LNCaP clone FGC (cell line): ENCODE results near the gene HSPA9.

Experiments
- DNase-seq: peaks from one replicate; pipeline ENCODE4 v3.0.0-alpha.2; 2011; ENCODE audit warnings: low read depth
- H3K4me3 ChIP-seq: 2 replicates; pipeline ENCODE4 v1.5.1; 2011; ENCODE audit warnings: mild to moderate bottlenecking, low read depth, low read length, control low read depth
- TF ChIP-seq, protein P1 (sequence below): IDR thresholded peaks from 2 replicates; pipeline ENCODE4 v1.5.1; 2012; ENCODE audit warnings: mild to moderate bottlenecking; ENCODE audit not compliant: control insufficient read depth, insufficient read depth; ENCODE audit errors: extremely low read depth

The HSPA9 gene

DNA sequence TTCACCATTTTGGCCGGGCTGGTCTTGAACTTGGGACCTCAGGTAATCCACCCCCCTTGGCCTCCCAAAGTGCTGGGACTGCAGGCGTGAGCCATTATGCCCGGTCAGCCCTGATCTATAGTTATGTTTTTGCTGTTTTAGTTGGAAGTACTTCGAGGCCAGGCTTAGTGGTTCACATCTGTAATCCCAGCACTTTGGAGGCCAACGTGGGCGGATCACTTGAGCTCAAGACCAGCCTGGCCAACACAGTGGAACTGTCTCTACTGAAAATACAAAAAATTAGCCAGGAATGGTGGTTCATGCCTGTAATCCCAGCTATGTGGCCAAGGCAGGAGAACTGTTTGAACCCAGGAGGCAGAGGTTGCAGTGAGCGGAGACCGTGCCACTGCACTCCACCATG is 2.0 kb downstream of the HSPA9 start:
- no peak for DNase-seq
- TF ChIP-seq, protein P1, sequence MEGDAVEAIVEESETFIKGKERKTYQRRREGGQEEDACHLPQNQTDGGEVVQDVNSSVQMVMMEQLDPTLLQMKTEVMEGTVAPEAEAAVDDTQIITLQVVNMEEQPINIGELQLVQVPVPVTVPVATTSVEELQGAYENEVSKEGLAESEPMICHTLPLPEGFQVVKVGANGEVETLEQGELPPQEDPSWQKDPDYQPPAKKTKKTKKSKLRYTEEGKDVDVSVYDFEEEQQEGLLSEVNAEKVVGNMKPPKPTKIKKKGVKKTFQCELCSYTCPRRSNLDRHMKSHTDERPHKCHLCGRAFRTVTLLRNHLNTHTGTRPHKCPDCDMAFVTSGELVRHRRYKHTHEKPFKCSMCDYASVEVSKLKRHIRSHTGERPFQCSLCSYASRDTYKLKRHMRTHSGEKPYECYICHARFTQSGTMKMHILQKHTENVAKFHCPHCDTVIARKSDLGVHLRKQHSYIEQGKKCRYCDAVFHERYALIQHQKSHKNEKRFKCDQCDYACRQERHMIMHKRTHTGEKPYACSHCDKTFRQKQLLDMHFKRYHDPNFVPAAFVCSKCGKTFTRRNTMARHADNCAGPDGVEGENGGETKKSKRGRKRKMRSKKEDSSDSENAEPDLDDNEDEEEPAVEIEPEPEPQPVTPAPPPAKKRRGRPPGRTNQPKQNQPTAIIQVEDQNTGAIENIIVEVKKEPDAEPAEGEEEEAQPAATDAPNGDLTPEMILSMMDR, result no peak
- peak overlapping the region; percentile 63 for H3K4me3 ChIP-seq

DNA sequence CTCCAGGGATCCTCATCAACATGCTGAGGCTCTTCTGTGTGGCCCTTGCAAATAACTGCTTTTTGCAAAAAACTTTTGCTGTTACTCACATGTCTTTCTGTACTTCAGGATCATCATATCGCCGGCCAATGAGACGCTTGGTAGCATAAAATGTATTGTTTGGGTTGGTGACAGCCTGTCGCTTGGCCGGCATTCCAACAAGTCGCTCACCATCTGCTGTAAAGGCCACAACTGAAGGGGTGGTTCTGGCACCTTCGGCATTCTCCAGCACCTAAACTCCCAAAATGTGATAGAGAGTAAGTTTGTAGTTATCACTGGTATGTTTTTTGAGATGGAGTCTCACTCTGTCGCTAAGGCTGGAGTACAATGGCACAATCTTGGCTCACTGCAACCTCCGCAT is 4.3 kb downstream of the HSPA9 start:
- H3K4me3 ChIP-seq, result no peak overlapping the region
- TF ChIP-seq, protein P1, result no peak
- DNase-seq, result no peak

DNA sequence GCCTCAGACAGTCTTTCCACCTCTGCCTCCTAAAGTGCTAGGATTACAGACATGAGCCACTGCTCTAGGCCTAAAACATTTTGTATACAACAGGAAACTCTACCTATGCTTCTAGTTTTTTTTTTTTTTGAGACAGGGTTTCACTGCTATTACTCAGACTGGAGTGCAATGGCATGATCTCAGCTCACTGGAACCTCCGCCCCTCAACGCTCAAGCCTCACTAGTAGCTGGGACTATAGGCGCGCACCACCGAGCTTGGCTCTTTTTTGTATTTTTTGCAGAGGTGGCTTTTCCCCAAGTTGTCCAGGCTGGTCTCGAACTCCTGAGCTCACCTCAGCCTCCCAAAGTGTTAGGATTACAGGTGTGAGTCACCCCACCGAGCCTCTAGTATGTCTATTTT is 5.4 kb downstream of the HSPA9 start:
- no peak overlapping the region for H3K4me3 ChIP-seq
- TF ChIP-seq, protein P1, result no peak
- DNase-seq, result no peak

DNA sequence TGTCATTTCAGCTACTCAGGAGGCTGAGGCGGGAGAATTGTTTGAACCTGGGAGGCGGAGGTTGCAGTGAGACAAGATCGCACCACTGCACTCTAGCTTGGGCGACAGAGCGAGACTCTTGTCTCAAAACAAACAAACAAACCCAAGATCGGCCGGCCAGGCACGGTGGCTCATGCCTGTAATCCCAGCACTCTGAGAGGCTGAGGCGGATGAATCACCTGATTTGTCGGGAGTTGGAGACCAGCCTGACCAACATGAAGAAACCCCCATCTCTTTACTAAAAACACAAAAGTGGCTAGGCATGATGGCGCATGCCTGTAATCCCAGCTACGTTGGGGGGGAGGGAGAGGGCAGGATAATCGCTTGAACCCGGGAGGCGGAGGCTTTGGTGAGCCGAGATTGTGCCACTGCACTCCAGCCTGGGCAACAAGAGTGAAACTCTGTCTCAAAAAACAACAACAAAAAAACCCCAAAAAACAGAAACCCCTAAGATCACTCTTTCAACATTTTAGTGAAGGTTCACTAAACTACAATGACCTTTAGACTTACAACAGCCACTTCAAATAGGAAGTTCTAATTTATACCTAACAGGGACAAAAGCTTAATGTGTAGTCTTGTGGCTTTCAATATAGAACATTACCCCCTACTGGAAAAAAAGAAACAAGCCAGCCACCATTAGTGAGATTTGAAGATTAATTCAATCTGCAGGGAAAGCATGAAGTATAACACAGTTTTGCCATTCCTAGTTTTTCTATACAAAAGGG is 7.0 kb downstream of the HSPA9 start:
- DNase-seq, result no peak
- H3K4me3 ChIP-seq, result no peak overlapping the region
- TF ChIP-seq, protein P1, result no peak

DNA sequence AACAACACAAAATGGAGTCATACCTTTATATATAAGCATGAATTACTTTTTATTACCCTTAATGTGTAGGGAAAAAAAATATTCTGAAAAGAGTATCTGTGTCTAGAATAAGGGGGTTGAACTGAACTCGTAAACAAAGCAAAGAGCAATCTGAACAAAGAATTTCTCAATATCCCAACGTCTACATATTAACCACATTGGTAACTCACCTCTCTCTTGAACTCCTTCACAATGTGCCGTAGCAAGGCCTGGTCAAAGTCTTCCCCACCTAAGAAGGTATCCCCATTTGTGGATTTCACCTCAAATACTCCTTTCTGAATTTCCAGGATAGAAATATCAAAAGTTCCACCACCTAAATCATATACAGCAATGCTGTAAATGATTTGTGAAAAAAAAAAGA is 8.4 kb downstream of the HSPA9 start:
- no peak for DNase-seq
- TF ChIP-seq, protein P1, result no peak
- H3K4me3 ChIP-seq, result peak overlapping the region; percentile 27

DNA sequence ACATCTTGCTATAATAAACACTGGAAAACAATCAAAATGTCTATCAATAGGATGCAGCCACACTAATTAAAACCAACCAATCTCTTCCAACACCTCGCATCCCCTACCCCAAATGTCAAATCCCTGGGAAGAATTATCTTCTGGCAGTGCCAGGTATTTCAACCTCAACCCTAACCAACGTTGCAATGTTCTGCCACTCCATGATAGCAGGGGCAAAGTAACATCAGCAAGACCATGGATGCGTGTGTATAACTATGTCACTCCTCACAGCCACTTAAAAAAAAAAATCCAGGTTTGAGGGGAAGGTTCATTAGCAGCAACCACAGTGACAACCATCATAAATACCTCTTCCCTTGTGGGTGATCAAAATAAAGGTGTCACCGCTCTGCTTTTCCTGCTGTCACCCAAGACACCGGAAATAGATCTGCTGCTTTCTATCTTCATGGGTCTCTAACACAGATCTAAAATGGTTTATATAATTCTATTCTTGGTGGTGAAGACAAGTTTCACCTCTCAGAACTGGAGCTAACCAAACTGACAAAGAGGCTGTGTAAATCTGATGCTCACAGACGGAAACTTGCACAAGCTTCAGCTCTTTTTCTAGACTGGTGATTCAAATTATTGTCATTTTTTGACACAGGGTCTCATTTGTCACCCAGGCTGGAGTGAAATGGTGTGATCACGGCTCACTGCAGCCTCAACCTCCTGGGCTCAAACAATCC is 9.9 kb downstream of the HSPA9 start:
- no peak for DNase-seq
- TF ChIP-seq, protein P1, result no peak
- H3K4me3 ChIP-seq, result no peak overlapping the region
